GM21576 (cell line): ENCODE results near the gene HPN.
"Not testable (repeated sequence)": the region's sequence is repeated elsewhere in the genome, so short reads cannot be mapped to it uniquely, and the experiment has no call there.

Experiments used
- ATAC-seq: cut with Tn5 transposase; IDR thresholded peaks from one replicate; pipeline ENCODE4 v1.9.1; 2021; ENCODE audit warnings: mild to moderate bottlenecking, moderate library complexity; ENCODE audit not compliant: unreplicated experiment

Gene HPN

GRCh38 chr19:35041548-35042055, at the start of gene HPN:
Gene HPN, plus strand, starts transcription at chr19:35041721. Its CDS starts 786 bp downstream, at chr19:35042507.
- no peak for ATAC-seq

DNA sequence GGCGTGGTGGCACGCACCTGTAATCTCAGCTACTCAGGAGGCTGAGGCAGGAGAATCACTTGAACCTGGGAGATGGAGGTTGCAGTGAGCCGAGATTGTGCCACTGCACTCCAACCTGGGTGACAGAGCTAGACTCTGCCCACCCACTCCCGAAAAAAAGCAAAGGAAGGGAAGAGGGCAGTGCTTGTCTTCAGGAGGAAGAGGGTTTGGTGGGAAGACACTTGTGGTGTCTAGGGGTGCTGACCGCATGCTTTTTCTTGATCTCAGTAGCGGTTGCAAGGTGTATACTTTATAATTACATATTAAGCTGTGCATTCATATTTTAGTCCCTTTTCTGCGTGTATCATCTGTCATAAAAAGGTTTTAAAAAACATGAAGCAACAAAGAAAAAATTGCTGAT, 48.9 kb upstream of the HPN start:
- not testable (repeated sequence) for ATAC-seq

GRCh38 chr19:34994286-34994642, 47.3 kb upstream of the HPN start:
- no peak for ATAC-seq

DNA sequence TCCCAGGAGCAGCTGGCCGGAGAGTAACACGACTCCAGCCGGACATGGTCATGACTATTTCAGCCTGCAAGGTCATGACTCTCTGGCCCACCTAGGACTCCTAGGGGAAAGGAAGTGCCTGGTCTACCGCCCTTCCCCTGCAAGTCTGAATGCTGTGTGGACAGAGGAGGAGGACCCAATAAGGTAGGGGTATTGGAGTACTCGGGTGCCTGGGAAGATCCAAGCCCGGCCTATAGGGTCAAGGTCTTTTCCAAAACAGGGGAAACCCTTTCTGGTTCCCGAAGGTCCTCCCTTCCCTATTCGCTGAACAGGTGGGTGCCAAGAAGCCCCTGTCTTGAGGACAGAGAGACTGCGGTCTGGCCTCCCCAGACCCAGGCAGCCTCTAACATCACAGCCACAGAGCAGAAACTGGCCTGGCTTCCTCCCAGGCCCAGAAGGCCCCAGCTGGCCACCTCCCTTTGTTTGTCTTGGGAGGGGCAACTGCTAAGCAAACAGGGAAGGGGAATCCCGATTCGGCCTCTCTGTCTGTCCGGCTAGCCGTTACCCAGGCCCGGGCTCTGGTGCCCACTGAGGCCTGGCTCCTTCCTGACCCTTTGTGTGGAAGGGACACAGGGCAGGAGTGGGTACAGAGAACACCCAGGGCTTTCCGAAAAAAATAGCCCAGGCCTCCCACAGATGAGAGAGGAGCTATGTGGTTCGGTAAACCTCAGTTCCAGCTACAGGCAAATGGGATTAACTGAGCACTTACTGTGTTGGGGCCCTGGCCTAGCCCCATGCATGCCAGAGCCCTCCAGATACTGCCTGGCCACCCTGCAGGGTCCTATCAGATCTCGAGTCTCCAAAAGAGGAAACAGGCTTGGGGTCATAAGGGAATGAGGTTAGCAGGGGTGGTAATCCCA, 46.6 kb upstream of the HPN start:
- ATAC-seq = no peak

DNA sequence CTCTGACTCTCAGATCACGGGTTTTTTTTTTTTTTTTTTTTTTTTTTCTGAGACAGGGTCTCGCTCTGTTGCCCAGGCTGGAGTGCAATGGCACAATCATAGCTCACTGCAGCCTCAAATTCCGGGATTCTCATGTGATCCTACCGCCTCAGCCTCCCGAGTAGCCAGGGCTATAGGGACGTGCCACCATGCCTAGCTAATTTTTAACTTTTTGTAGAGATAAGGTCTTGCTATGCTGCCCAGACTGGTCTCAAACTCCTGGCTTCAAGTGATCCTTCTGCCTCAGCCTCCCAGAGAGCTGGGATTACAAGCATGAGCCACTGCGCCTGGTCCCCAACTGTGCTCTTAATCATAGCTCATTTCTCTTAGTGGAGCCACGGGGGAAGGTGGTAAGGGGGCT, 46.0 kb upstream of the HPN start:
- ATAC-seq = no peak

GRCh38 chr19:34997071-34997617, 44.4 kb upstream of the HPN start:
- no peak for ATAC-seq

DNA sequence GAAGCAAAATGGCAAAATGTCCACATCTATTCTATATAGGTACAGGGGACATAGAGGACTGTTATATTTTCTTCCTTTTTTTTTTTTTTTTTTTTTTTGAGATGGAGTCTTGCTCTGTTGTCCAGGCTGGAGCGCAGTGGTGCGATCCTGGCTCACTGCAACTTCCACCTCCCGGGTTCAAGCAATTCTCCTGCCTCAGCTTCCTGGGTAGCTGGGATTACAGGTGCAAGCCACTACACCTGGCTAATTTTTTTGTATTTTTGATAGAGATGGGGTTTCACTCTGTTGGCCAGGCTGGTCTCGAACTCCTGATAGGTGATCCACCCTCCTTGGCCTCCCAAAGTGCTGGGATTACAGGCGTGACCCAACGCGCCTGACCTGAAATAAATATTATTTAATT, 43.3 kb upstream of the HPN start:
- ATAC-seq = not testable (repeated sequence)

- no peak for ATAC-seq
Observed at GRCh38 chr19:34998777-34999497, 42.6 kb upstream of the HPN start.

DNA sequence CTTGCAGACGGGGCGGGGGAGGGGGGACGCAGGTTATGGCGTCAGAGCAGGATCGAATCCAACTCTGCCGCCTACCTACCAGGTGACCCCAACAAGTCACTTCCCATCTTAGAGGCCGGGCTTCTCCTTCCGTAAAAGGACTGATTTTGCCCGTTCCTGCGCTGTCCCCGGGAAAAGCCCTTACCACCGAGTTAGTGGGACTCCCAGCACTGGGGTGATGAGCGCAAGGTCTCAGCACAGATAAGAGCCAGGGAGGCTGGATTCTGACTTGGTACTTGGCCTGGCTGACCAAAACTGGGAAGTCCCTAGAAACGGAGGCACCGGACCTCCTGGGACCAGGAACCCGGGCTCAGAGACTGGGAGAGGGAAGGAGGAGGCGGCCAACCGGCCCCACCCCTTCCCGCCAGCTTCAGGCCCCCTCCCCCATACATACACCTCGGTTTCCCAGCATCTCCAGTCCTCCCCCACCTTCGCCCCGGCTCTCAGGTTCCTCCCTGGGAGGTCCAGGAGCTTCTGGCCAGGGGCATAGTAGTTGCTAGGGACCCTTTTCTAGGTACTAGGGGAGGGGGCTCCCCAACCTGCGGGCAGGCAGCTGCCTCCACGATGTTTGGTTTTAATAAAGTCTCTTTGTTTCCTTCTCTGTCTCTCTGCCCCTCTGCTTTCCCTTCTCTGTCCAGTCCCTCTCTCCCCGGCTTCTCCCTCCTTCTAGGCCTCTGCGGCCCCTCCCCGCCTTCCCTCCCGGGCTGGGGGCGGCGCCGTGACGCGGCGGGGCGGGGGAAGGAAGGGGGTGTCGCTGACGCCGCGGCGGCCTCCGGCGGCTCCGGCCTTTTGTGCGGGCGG, 41.8 kb upstream of the HPN start, which contains the start of gene GRAMD1A:
GRAMD1A (plus strand) TSS at position 826 of the 840 bp plus-strand sequence. CDS start 156 bp downstream, outside the sequence.
- ATAC-seq = peak; percentile 51

DNA sequence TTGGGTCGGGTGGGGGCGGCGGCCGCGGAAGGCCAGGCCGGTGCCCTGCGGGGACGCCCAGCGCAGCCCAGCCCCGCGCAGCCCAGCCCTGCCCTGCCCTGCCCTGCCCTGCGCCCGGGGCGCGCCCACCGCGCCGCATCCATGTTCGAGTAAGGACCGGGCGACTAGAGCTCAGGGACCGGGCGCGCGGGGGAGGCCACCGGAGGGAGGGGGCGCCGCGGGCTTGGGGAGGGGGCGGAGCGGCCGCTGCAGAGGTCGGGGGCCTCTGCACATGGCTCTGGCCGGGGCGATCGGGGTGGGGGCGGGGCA, 41.2 kb upstream of the HPN start:
- no peak for ATAC-seq

DNA sequence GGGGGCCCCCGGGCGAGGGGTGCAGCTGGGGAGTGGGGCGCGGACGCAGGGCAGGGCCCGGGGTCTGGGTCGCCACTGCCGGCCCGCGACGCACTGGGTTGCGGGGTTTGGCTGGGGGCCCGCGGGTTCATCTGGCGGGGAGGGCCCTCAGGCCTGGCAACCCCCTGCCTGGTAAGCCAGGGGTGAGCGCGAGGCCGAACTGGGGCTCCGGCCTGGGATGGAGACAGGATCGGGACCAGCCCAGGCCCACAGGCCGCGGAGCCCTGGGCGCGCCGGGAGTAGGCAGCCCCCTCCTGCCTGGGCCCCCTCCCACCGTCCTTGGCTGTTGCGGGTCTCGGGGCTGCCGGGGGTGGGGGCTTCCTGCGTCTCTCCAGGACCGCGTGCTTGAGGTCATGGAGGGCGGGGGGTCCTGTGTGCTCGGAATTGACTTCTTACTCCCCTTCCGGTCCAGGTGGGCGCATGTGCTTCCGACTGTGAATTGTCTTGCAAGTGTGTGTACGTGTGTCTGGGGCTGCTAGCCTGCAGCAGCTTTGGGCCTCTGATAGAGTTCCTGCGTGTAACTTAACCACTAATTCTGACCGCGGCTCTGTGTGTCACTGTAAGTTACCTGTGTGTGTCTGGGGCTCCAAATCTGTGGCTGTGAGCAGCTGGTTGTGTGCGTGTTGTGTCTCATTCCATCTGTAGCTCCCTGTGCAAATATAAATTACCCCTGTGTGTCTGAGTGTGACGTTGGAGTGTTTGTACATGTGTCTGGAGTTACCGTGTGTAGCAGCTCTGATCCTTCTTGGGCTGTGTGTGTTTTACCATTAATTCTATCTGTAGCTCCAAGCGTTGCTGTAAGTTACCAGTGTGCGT, 40.6 kb upstream of the HPN start:
- ATAC-seq = no peak

DNA sequence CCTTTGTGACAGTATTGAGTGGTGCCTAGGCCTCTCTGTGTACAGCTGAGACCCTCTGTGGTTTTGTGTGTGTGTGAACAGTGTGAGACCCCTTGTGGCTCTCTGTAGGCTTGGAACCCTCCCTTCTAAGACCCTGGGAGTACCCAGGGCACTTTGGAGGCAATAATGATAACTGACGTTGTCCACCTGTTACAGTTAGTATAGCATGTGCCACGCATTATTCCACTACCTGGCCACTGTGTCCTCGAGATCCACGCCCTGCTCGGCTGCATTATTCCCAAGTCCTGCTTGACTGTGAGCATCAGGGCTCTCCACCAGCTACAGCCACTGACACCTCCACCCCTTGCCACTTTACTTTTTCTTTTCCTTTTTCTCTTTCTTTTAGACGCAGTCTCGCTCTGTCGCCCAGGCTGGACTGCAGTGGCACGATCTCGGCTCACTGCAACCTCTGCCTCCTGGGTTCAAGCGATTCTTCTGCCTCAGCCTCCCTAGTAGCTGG, 39.4 kb upstream of the HPN start:
- no peak for ATAC-seq

- no peak for ATAC-seq
Observed at GRCh38 chr19:35004517-35005255, 36.8 kb upstream of the HPN start.

GRCh38 chr19:35005256-35005977, 36.1 kb upstream of the HPN start:
- no peak for ATAC-seq

GRCh38 chr19:35006007-35006341, 35.5 kb upstream of the HPN start:
- not testable (repeated sequence) for ATAC-seq

DNA sequence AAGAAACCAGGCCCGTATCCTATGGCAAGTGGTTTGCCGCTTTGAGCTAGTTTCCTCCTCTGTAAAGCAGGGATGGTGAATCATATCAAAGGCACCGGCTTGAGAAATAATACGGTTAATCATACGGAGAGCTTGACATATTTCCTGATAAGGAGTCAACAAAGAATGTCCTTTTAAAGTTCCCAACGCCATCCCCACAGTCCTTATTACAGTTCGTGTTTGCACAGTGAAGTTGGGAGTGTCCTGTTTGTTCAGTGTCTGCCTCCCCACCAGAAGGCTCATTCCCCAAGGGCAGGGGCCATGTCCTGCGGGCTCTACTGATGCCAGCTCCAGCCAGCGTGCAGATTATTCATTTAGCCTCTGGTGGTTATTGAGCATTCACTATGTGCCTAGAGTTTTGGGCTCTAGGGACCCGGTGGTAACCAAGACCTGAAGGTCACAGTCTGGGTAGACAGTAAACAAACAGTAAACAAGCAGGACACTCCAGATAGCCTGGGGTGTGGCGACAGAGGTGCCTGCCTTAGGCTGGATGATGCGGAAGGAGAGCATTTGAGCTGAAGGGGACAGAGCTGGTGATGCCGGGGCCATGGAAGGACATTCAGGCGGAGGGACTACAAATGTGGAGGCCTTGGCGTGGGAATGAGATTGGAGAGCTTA, 35.1 kb upstream of the HPN start:
- ATAC-seq = no peak

DNA sequence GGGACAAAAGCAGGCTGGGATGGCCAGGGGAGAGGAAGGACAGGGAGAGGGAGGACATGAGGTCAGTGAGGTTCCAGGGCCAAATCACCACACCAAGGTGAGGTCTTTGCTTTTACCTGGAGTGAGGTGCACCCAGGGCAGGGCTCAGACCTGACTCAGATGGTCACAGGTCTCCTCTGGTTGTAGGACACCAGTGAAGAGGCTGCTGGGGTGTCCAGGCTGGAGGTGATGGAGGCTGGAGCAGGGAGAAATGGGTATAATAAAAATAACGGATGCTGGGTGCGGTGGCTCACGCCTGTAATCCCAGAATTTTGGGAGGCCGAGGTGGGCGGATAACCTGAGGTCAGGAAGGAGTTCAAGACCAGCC, 34.5 kb upstream of the HPN start:
- ATAC-seq = no peak

GRCh38 chr19:35007427-35007826, 34.1 kb upstream of the HPN start:
- ATAC-seq = not testable (repeated sequence)
